Stimulated activated naive CD4-positive, alpha-beta T cell treated with Interleukin-2 at 50 U/mL for 16 hours (primary cell): ENCODE results near the gene CNTNAP2.

ENCODE experiments used
- DNase-seq: peaks from one replicate; lab custom pipeline; 2025; lab: John Stamatoyannopoulos, UW

The CNTNAP2 gene

DNA sequence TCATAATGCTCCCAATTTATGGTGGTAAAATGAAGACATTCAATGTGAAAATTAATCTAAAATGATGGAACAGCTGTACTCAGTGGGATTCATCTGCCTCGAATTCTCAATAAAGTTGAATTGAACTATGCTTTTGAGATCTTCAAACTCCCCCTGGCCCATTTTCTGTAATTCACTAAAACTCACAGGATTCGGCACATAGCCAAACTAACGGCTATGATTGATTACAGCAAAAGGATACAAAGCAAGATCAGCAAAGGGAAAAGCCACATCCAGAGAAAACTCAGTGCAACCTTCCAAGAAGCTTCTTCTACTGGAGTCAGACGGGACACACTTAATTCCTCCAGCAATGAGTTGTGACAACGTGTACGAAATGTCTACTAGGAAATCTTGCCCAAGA, 307.5 kb downstream of the CNTNAP2 start:
- DNase-seq: no peak

DNA sequence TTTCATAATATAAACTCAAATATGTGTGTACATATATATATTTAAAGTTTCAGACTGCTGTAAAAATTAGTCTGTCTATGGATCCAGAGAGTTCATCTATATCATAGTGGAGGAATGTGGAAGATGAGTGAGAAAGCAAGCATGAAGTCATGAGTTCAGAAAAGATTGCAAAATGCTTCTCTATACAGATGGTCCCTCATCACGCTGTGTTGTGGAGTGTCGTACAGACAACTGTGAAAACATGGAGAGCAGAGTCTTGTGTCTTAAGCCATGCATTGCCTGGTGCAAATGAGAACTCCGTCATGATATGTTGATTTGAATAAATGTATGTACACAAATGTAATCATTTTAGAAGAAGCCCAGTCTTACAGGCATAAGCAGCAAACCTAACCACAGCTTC, 316.9 kb downstream of the CNTNAP2 start:
- DNase-seq: no peak

DNA sequence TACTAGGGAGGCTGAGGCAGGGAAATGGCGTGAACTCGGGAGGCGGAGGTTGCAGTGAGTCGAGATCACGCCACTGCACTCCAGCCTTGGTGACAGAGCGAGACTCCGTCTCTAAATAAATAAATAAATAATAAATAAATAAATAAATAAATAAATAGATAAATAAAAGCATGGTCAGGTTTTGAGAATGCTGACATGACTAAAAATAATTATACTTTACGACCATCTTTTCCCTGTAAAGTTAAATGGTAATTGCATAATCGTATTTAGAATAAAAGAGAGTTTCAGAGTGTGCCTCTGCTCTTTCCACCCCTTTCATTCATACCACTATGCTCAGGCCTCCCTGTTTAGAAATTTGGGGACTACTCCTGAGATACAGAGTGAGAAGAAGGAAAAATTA, 326.5 kb downstream of the CNTNAP2 start:
- no peak for DNase-seq

DNA sequence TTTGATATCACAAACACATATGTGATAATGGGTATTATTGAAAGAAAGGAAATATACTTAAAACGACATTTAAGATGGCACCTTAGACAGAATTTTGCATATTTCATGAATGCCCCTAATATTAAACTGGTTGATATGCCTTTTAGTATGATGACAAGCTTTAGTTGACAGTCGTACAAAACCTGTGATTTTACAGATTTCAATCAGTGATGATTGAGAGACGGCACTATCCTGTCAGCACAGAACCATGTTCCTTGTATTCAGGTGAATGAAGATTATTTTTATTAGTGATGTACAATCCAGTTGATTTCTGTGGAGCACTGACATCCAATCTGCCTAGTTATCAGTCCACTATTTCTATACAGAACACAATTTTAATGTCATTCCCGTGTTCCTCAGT, 333.0 kb downstream of the CNTNAP2 start:
- no peak for DNase-seq

DNA sequence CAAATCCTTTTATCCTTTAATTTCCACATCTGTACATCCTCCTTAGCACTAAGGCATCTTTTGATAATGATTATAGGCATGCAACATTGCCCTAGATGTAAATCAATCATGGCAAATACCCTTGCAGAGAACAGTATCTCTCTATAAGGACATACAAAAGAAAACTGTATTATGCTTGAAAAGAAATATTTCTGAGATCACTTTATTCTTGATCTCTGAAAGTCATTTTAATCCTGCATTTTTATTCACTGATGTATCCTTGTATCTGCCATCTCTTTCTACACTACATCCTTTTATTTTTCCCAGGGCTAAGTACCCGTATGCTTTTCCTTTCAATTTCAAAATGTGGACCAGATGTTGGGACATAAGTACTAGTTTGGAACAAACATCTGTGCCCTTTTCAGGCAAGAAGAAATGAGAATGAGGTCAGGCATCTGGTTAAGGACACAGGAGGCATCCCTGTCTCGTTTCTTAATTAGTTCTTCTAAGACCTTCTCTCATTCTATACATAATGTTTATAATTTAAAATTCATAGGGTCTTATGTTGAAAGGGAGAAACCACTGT, 338.6 kb downstream of the CNTNAP2 start:
- no peak for DNase-seq

DNA sequence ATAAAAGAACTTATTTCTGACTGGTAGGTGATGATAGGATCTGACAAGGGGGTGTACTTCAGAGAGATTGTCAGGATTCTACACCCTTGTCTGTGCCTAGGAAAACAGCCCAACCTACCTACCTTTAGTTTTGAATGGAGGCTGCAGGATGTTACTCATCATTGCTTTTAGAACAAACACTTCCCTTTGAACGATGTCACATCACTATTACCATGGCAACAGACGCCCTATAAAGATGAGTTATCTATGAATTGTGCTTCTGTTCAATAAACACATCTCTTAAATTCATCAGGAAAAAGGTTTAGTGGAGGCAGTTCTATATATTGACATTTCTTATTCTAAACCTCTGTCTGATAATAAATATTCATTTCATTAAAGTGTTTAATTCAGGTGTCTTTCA, 362.4 kb downstream of the CNTNAP2 start:
- DNase-seq: no peak

DNA sequence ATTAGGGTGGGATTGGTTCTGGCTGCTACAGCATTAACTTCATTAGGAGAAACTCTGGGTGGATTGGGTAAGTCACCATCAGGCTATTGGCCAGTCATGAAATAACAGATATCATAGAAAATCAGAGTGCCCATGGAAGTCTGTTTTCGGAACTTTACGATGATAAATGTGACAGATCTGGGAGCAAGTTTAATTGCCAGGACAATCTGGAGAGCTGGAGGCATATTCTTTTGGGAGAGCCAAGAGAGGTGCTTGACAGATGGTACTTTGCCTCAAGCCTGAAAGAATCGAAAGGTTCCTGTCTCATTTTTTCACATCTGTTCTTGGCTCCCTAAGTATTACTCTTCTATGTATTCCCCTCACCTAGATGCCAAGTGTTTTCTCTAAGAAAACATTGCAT, 369.9 kb downstream of the CNTNAP2 start:
- no peak for DNase-seq

DNA sequence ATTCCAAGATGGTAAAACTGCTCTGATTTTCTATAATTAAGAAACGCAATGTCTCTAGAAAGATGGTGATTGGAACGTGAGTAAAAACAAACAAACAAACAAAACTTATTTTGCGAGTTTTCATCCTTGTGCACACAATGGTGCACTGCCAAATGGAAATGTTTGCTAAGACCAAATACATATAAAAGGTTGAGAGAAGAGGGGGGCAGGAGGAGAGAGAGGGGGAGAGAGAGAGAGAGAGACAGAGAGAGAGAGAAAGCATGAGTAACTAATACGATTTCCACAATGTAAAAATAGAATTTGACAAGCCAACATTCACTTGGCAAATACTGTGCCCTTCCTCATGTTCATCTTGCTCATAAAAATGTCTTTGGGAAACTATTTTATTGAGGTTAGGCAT, 375.4 kb downstream of the CNTNAP2 start:
- DNase-seq: no peak

DNA sequence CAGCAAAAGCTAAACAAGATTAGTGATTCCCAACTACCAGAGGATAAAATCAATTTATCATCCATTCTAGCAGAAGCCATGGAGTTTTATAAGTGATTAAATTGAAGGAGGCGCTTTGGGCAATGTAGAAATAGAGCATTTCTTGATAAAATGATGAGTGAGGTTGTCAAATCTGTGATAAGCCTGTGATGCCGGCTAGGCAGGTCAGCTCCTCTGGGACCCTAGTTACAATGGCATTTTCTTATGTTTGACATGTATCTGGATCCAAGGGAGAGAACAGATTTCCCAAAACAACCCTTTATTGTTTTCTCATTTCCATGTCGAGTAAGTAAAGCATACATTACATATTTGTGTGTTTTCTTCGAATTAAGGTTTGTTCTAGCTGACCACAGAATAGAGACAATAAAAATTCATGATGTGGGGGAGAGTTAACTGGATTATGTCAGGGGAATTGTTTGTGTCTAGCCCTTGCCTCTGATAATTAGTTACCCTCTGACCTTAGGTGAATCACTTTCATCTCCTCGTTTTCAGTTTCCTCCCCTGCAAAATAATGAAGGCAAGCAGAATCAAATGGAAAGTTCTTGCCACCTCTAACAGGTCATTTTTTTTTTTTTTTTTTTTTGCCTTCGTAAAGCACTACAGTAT, 378.5 kb downstream of the CNTNAP2 start:
- no peak for DNase-seq

DNA sequence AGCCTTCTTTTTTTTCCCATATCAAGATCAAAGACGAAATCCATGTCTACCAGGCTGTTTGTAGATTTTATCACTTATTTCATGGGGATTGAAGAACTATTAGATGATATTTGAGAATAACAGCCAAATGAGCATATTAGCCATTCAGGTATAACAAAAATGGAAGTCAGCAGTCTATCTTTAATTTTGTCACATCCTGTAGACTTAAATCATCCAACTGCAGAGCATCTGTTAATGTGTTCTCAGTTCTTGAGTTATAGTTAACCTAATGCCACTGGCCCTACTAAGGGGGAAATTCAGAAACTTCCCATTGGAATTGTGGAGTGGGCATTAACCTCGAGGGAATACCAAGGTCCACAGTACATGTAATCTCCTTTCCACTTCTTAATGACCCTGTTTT, 380.1 kb downstream of the CNTNAP2 start:
- DNase-seq: no peak

DNA sequence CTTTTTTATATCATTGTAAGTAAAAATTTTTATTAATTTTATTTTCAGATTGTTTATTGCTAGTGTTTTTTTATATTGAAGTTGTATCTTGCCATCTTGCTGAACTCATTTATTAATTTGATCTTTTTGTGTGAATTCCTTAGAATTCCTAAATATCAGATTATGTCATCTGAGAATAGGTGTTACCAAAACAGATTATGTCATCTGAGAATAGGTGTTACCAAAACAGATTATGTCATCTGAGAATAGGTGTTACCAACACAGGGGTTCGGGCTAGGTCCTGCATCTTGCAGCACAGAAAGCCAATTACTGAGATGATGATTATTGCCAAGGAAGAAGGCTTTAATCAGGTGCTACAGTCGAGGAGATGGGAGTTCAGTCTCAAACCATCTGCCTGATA, 383.4 kb downstream of the CNTNAP2 start:
- DNase-seq: no peak

DNA sequence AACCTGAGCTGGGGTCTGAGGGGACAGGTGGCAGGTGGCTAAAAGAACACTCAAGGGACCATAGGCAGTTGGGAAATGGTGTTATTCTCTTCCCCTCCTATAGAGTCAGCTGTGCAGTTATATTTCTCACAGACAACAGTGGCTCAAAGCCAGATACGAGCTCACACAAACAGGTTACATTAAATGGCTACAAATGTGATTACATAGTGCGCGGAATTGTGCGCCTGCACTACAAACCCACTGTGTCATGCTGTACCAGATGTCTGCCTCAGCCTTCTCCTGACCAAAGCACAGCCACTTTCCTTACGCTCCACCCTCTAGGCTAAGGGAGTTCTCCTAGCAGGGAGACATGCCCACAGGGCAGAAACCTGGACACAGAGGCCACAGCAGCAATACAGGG, 387.2 kb downstream of the CNTNAP2 start:
- no peak for DNase-seq

DNA sequence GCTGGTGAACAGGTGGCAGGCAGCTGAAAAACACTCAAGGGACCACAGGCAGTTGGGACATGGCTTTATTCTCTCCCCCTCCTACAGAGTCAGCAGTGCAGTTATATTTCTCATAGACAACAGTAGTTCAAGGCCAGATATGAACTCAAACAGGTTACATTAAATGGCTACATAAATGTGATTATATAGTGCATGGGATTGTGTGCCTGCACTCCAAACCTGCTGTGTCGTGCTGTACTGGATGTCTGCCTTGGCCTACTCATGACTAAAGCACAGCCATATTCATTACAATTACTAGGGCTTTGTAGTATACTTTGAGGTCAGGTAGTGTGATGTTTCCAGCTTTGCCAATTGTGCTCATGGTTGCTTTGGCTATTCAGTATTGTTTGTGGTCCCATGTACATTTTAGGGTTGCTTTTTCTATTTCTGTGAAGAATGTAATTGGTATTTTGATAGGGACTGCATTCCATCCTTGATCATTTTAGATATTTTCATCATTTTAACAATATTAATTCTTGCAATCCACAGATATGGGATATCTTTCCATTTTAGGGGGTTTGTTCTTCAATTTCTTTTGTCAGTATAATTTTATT, 393.6 kb downstream of the CNTNAP2 start:
- DNase-seq: no peak

DNA sequence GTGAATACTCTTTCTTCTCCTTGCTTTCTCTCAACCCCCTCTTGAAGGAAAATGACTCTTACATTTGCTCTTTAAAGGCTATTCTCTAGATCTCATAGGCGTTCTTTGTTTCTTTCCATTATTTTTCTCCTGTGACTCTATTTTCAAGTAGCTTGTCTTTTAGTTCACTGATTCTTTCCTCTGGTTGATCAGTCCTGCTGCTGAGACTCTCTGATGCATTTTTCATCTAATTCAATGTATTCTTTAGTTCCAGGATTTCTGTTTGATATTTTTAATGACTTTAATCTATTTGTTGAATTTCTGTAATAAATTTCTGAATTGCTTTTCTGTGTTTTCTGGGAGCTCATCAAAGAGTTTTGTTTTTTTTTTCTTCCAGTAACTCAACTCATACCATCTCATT, 397.7 kb downstream of the CNTNAP2 start:
- no peak for DNase-seq

DNA sequence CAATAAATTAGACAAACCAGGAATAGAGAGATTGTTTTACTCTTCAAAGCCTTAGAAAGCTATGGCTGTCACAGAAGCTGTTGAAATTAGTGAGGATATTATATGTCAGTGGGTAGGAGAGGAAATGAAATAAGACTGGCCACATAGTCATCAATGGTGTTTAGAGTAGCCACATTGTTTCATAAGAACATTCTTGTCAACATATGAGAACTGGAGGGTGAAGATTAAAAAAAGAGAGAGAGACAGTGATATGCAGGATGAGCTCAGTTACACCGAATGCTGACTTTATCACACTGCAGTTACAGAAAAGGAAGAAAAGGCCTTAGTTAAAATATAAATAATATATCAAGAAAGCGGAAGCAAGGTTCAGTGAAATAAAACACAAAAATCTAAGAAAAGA, 412.0 kb downstream of the CNTNAP2 start:
- no peak for DNase-seq

DNA sequence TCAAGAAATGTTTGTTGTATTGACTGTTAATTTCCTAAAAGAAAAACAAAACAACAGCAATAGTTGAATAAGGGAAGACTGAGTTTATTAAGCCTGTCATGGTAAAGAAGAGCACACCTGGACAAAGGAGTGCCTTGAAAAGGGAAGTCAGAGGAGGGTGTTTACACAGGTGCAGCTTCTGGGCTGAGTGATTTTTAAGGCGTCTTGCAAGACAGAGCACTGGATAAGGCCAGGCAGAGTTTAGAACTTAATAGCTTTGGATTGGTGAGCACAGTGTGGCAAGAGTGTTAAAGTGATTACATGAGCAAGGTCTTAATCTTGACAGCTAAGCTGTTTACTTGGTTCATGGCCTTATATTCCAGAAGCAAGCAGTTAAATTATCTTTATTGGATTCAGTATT, 423.2 kb downstream of the CNTNAP2 start:
- no peak for DNase-seq

DNA sequence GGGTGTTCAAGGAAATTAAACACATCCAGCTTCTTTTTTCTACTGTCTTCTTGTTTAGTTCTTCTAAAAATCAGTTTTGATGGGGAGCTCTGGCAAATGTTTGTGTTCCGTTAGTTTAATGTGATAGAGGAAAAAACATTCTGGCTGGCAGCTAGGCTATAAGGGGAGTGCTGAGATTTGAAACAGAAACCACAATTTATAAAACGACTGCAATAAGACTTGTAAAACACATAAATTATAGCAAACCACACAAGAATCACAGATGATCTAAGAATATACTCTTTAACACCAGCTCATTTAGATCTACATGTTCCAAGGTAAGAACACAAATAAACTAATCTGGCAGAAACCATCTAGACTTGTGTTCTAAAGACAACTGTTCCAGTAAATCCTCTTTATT, 425.5 kb downstream of the CNTNAP2 start:
- DNase-seq: no peak

DNA sequence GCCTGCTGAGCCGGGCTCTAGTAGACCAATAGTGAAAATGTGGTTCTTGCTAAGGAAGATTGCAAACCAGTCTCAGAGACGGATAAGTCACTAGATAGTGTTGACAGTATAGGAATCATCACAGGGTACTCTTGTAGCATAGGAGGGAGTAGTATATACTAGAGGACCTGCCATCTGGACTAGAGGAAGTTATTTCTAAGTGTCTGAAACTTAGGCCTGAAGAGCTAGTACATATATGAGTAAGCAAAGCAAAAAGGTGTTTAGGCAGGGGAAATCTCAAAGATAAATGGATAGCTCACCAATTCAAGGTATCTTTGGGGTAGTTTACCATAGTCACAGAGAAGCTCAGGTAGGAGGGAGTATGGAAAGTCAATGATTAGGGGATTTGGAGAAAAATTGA, 428.1 kb downstream of the CNTNAP2 start:
- DNase-seq: no peak

DNA sequence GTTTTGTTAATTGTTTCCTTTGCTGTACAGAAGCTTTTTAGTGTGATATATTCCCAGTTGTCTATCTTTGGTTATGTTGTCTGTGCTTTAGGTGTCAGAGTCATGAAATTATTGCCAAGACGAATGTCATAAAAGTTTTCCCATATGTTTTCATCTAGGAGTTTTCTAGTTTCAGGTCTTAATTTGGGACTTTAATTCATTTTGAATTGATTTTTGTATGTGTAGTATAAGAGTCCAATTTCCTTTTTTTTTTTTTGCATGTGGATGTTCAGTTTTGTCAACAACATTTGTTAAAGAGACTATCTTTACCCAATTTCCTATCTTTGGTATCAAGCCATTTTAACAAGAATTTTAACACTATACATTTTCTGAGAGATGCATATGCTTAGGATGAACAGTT, 432.2 kb downstream of the CNTNAP2 start:
- DNase-seq: no peak

DNA sequence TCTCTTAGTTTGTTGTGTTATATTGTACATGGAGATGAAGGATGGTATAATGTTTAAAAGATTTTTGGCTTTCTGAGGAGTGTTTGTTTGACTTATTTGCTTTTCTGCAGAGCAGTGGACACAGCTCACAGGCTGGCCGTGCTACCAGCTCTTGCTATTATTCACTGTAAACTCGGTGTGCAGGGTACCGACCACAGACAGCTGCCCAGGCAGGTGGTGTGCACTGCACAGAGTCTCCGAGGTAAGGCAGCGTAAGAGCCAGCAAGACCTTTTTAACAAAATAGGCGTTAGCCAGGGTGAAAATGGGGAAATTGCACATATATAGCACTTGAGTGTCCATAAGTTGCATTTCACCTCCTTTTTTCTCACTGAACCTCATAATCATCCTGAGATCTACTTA, 438.0 kb downstream of the CNTNAP2 start:
- no peak for DNase-seq

DNA sequence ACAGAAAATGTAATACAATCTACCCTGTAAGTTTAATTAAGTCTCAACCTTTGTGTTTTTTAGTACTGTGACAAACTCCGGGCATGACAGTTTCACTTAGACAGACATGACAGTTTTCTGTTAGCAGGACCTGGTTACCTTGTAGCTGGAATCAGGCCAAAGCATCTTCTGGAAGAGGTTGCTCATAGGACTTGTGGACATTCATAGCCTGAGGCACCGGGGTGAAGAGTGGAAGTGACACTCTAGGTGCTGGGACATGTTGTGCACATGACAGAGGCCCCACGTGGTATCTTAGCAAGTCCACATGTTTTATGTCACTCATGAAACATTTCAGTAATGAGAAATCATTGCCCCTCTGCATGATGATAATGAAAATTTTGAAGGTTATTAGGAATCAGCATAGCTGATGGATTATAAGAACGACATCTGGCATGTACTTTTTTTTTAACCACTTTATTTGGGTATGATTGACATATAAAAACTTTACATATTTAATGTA, 441.4 kb downstream of the CNTNAP2 start:
- DNase-seq: no peak

DNA sequence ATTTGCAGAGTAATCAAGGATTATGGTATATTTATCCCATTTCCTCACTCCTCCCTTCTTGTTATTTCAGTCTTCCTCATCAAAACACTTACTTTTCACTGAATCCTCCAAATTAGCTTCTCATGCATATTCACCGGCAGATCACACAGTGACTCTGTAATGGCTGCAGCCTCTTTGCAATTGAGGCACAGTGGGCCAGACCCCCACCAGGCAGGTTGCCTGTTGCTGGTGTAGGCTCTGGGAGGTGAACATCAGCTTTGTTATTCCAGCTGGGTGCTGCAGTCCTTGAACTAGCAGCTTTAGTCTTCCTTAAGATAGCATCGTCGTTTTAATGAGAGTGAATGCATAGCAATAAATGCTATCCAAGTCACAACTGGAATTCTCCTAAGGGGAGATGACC, 449.3 kb downstream of the CNTNAP2 start:
- no peak for DNase-seq

DNA sequence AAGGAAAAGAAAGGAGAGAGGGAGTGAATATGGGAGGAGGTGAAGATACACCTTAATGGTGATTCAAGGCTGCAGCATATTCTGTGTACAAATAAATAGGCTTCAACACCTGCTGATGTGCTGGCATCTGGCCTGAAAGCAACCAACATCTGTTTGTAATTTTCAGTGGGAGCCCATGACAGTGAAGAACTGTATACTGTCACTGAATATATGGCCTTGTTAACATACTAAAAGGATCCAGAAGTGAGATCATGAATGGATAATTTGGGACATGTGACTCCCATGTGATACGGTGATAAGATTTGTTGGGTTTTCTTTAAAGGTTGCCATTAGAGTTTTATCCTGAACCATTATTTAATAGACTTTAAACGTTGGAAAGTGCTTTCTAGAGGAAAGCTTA, 459.3 kb downstream of the CNTNAP2 start:
- DNase-seq: no peak

DNA sequence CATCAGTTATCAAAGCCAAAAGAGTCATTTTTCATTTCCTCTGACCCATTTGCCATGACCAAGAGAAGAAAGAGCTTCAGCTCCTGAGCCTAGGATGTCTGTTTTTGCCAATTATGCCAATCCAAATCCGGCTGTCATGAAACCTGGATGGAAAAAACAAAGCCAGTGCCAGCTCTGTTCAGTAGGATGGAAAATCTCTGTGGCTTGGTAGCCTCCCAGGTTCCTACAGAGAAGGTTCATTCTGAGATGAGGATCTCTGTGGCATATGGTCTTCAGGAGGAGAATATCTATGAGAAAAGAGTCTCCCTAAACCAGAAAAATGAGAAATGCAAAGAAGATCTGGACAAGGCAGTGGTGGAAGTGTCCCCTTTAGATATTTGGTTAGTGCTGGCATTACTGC, 475.4 kb downstream of the CNTNAP2 start:
- DNase-seq: no peak
